Neural cell (in vitro differentiated cells): ENCODE measurements around the gene SUSD4. TPM values are rescaled to one million over a fixed set of nuclear protein-coding genes. Genes with fewer than 3 reads are reported as not detected.

Experiments
- H2AFZ ChIP-seq: fragments of 200-600, 300-800 bp; sonication (generic), shearing (Covaris generic); 2 replicates; pipeline ENCODE4 v1.6.0; 2014; ENCODE audit warnings: low read depth, mild to moderate bottlenecking, antibody characterized with exemption, low read length, moderate library complexity
- H3F3A ChIP-seq: fragments of 200-600 bp; shearing (Covaris generic); 2 replicates; pipeline ENCODE4 v1.6.1; 2016; ENCODE audit warnings: mild to moderate bottlenecking, moderate library complexity, mixed read lengths, antibody characterized with exemption, low read length; ENCODE audit not compliant: insufficient read depth, poor library complexity, severe bottlenecking
- H3K27ac ChIP-seq: fragments of 200-600, 300-800 bp; sonication (generic), shearing (Covaris generic); 2 replicates; pipeline ENCODE4 v1.5.1; 2014; ENCODE audit warnings: mild to moderate bottlenecking, low read length, moderate library complexity
- H3K27me3 ChIP-seq: fragments of 300-800, 200-600 bp; sonication (generic), shearing (Covaris generic); 2 replicates; pipeline ENCODE4 v1.6.0; 2014; ENCODE audit warnings: mild to moderate bottlenecking, low read depth, low read length, moderate library complexity; ENCODE audit not compliant: insufficient read depth
- H3K36me3 ChIP-seq: fragments of 300-800, 200-600 bp; sonication (generic), shearing (Covaris generic); 2 replicates; pipeline ENCODE4 v1.5.1; 2014; ENCODE audit warnings: mild to moderate bottlenecking, antibody characterized with exemption, low read length, moderate library complexity; ENCODE audit not compliant: insufficient read depth
- H3K4me2 ChIP-seq: fragments of 300-800, 200-600 bp; sonication (generic), shearing (Covaris generic); 2 replicates; pipeline ENCODE4 v1.6.0; 2014; ENCODE audit warnings: mild to moderate bottlenecking, low read length
- H3K4me3 ChIP-seq: fragments of 300-800, 200-600 bp; sonication (generic), shearing (Covaris generic); 2 replicates; pipeline ENCODE4 v1.5.1; 2014; ENCODE audit warnings: mild to moderate bottlenecking, low read length, moderate library complexity
- H3K79me2 ChIP-seq: fragments of 200-600 bp; shearing (Covaris generic); replicated peaks from 2 replicates; pipeline ENCODE4 v1.6.0; 2014; ENCODE audit warnings: mild to moderate bottlenecking, low read length, moderate library complexity; ENCODE audit not compliant: insufficient read depth
- H3K9ac ChIP-seq: fragments of 300-800, 200-600 bp; sonication (generic), shearing (Covaris generic); 2 replicates; pipeline ENCODE4 v1.6.1; 2016; ENCODE audit warnings: mild to moderate bottlenecking, low read length, mixed read lengths
- H3K9me2 ChIP-seq: fragments of 200-600 bp; shearing (Covaris generic); 2 replicates; pipeline ENCODE4 v1.6.1; 2016; ENCODE audit warnings: mild to moderate bottlenecking, low read length, mixed read lengths; ENCODE audit not compliant: insufficient read depth
- H3K9me3 ChIP-seq: fragments of 200-600, 300-800 bp; sonication (generic), shearing (Covaris generic); 2 replicates; pipeline ENCODE4 v1.6.1; 2016; ENCODE audit warnings: mild to moderate bottlenecking, mixed run types, low read length, moderate library complexity, mixed read lengths
- H4K20me1 ChIP-seq: fragments of 200-600 bp; shearing (Covaris generic); 2 replicates; pipeline ENCODE4 v1.6.1; 2016; ENCODE audit warnings: mild to moderate bottlenecking, mixed run types; ENCODE audit not compliant: insufficient read depth
- CTCF ChIP-seq: fragments of 450-650 bp; IDR thresholded peaks from 2 replicates; pipeline ENCODE4 v1.5.1; 2014; ENCODE audit warnings: antibody characterized with exemption, mild to moderate bottlenecking, moderate library complexity; ENCODE audit not compliant: poor library complexity, severe bottlenecking
- EP300 ChIP-seq: fragments of 450-650 bp; conservative IDR thresholded peaks from 2 replicates; pipeline ENCODE4 v1.6.1; 2014; ENCODE audit warnings: antibody characterized with exemption, mild to moderate bottlenecking, moderate library complexity; ENCODE audit not compliant: poor library complexity, severe bottlenecking
- EZH2 ChIP-seq: fragments of 200-600, 300-800 bp; shearing (Covaris generic), sonication (generic); IDR thresholded peaks from 2 replicates; pipeline ENCODE4 v1.6.1; 2014; ENCODE audit warnings: antibody characterized with exemption, low read length, borderline replicate concordance, mild to moderate bottlenecking; ENCODE audit not compliant: insufficient read depth, poor library complexity, severe bottlenecking
- MXI1 ChIP-seq: fragments of 450-650 bp; conservative IDR thresholded peaks from 2 replicates; pipeline ENCODE4 v1.6.1; 2014; ENCODE audit warnings: antibody characterized with exemption, mild to moderate bottlenecking; ENCODE audit not compliant: poor library complexity, severe bottlenecking
- POLR2AphosphoS5 ChIP-seq: IDR thresholded peaks from 2 replicates; pipeline ENCODE4 v1.6.1; 2012
- RAD21 ChIP-seq: fragments of 450-650 bp; conservative IDR thresholded peaks from 2 replicates; pipeline ENCODE4 v1.6.1; 2014; ENCODE audit warnings: antibody characterized with exemption, mild to moderate bottlenecking, moderate library complexity
- REST ChIP-seq: IDR thresholded peaks from 2 replicates; pipeline ENCODE4 v1.6.1; 2012; ENCODE audit warnings: borderline replicate concordance
- SMC3 ChIP-seq: fragments of 450-650 bp; conservative IDR thresholded peaks from 2 replicates; pipeline ENCODE4 v1.6.1; 2014; ENCODE audit warnings: antibody characterized with exemption, mild to moderate bottlenecking, moderate library complexity; ENCODE audit not compliant: poor library complexity
- TAF1 ChIP-seq: IDR thresholded peaks from 2 replicates; pipeline ENCODE4 v1.6.1; 2012; ENCODE audit warnings: low read depth
- polyA minus RNA-seq: library from RNA; depleted of rRNA, polyadenylated mRNA; stranded (reverse); fragments of >200 nt; gene quantifications from 2 replicates; pipeline ENCODE4 v1.2.3, GENCODE V29; 2014
- polyA plus RNA-seq: library from polyadenylated mRNA; depleted of rRNA; stranded (reverse); fragments of >200 nt; gene quantifications from 2 replicates; pipeline ENCODE4 v1.2.3, GENCODE V29; 2014

The SUSD4 gene
- polyA plus RNA-seq, result 31.5 and 39.5 TPM in 2 replicates
- polyA minus RNA-seq, result 73.5 and 75.5 TPM in 2 replicates

- no peaks in the 10 kb centered on the region for H3K79me2 ChIP-seq
- H3K9me2 ChIP-seq, result no peaks in the 10 kb centered on the region
- peak within 1 kb of the TSS; percentile 86 for H3K4me2 ChIP-seq
- peak within 1 kb of the TSS; percentile 82 for H3K9ac ChIP-seq
- H3K36me3 ChIP-seq, result no peaks in the 10 kb centered on the region
- peak within 1 kb of the TSS; percentile 79 for H3K27ac ChIP-seq
- no peak for TF ChIP-seq EP300
- TF ChIP-seq REST, result peak; percentile 21
- TF ChIP-seq EZH2, result no peak
- peak; percentile 14 for TF ChIP-seq RAD21
- peak; percentile 13 for TF ChIP-seq SMC3
- TF ChIP-seq TAF1, result no peak
- TF ChIP-seq CTCF, result peak; percentile 35
- TF ChIP-seq POLR2AphosphoS5, result peak; percentile 53
- TF ChIP-seq MXI1, result peak; percentile 34
- no peaks in the 10 kb centered on the region for H4K20me1 ChIP-seq
- H3F3A ChIP-seq, result no peaks in the 10 kb centered on the region
- peak within 1 kb of the TSS; percentile 99 for H3K4me3 ChIP-seq
- H3K9me3 ChIP-seq, result no peaks in the 10 kb centered on the region
- H3K27me3 ChIP-seq, result peaks cover 21% of the 10 kb centered on the region
- peak within 1 kb of the TSS; percentile 63 for H2AFZ ChIP-seq
Measured at GRCh38 chr1:223363856-223364684, at the start of gene SUSD4. Gene SUSD4 (minus strand): TSS chr1:223364176. CDS start chr1:223363425, 751 bp downstream.

GRCh38 chr1:223413216-223413615 lies 49.2 kb upstream of the SUSD4 start:
- Histone ChIP-seq H3K27me3 (no peaks in the 10 kb centered on the region), H3K36me3 (no peaks in the 10 kb centered on the region), H4K20me1 (no peaks in the 10 kb centered on the region), H3F3A (no peaks in the 10 kb centered on the region), H3K4me2 (no peak overlapping the region), H3K79me2 (no peaks in the 10 kb centered on the region), H2AFZ (no peak overlapping the region), H3K9me2 (no peaks in the 10 kb centered on the region), H3K9ac (no peak overlapping the region), H3K27ac (no peak overlapping the region), H3K4me3 (no peak overlapping the region), H3K9me3 (no peaks in the 10 kb centered on the region)
- TF ChIP-seq TAF1 (no peak), EP300 (no peak), REST (no peak), POLR2AphosphoS5 (no peak), EZH2 (no peak), MXI1 (no peak)
